Breast epithelium (tissue), 4 donors: ENCODE measurements around the gene MYBPHL. TPM values are rescaled to one million over a fixed set of nuclear protein-coding genes. Genes with fewer than 3 reads are reported as not detected.

ENCODE experiments used
- DNase-seq, 2 donors: peaks; one replicate each; pipeline ENCODE4 v3.0.0-alpha.2; 2019; ENCODE audit warnings: low spot score in 2 of 2
- H3K27ac ChIP-seq, 2 donors: fragments of 200-600 bp; sonication (generic) in 1 of 2; one replicate each; pipeline ENCODE4 v1.5.1; 2016 to 2019; ENCODE audit warnings: mild to moderate bottlenecking in 1 of 2
- H3K27me3 ChIP-seq, 2 donors: fragments of 200-600 bp; sonication (generic) in 1 of 2; one replicate each; pipeline versions ENCODE4 v1.5.1 to v1.6.0; 2017 to 2019; ENCODE audit warnings: control low read depth in 1 of 2, mild to moderate bottlenecking in 1 of 2
- H3K36me3 ChIP-seq: fragments of 200-600 bp; one replicate; pipeline ENCODE4 v1.5.1; 2019
- H3K4me1 ChIP-seq, 2 donors: fragments of 200-600 bp; sonication (generic); one replicate each; pipeline ENCODE4 v1.5.1; 2016 to 2019; ENCODE audit warnings: control low read depth in 1 of 2
- H3K4me3 ChIP-seq, 3 donors: fragments of 200-600 bp; sonication (generic); 1 replicate in 2 of 3; 2 replicates in 1 of 3; pipeline ENCODE4 v1.5.1; 2016 to 2019; ENCODE audit warnings: mild to moderate bottlenecking in 3 of 3, moderate library complexity in 2 of 3
- H3K9me3 ChIP-seq, 2 donors: fragments of 200-600 bp; sonication (generic) in 1 of 2; one replicate each; pipeline ENCODE4 v1.5.1; 2016 to 2019; ENCODE audit warnings: control low read depth in 1 of 2
- POLR2A ChIP-seq: fragments of 450-650 bp; IDR thresholded peaks from one replicate; pipeline ENCODE4 v1.6.1; 2016; ENCODE audit warnings: antibody characterized with exemption, mild to moderate bottlenecking, moderate library complexity
- POLR2AphosphoS5 ChIP-seq, 3 donors: sonication (generic); formaldehyde crosslinking; IDR thresholded peaks; one replicate each; pipeline ENCODE4 v1.6.1; 2017; ENCODE audit warnings: antibody characterized with exemption in 3 of 3
- intact Hi-C: fragments of 100-400 bp; cut with DNase I; formaldehyde crosslinking; loops from one replicate; pipeline ENCODE4 v1.15.1; 2023; ENCODE audit warnings: low total_unique reads
- total RNA-seq, 3 donors: library from RNA; depleted of rRNA; stranded (reverse); fragments of >200 nt; gene quantifications; one replicate each; pipeline ENCODE4 v1.1.0, GENCODE V29; 2016
- TF ChIP-seq, protein P1 (sequence below), 3 donors: fragments of 450-650 bp; IDR thresholded peaks; one replicate each; pipeline ENCODE4 v1.5.1; 2016 to 2017; ENCODE audit warnings: antibody characterized with exemption in 3 of 3, mild to moderate bottlenecking in 3 of 3, moderate library complexity in 3 of 3

Gene MYBPHL
- total RNA-seq, 3 donors from 2014 or later: not detected

DNA sequence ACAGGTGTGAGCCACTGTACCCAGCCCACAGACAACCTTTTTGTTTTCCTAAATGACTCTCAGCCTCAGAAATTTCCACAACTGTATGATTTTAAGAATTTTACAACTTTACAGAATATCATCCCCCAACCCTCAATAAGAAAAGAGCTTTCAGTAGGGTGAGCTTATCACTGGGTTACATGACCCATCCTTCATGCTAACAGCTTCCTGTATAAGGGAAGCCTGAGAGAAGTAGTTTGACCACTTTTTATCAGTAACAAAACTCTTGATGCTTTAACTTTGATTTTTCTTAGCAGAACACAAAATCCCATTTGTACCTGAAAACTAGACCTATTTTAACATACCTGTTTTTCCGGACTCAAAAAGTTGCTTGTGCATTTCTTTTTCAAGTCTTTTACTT is 9.7 kb upstream of the MYBPHL start:
- no peak for TF ChIP-seq POLR2A
- no peak for TF ChIP-seq POLR2AphosphoS5 (IDR thresholded peaks at IDR 0.05)
- TF ChIP-seq, protein P1, sequence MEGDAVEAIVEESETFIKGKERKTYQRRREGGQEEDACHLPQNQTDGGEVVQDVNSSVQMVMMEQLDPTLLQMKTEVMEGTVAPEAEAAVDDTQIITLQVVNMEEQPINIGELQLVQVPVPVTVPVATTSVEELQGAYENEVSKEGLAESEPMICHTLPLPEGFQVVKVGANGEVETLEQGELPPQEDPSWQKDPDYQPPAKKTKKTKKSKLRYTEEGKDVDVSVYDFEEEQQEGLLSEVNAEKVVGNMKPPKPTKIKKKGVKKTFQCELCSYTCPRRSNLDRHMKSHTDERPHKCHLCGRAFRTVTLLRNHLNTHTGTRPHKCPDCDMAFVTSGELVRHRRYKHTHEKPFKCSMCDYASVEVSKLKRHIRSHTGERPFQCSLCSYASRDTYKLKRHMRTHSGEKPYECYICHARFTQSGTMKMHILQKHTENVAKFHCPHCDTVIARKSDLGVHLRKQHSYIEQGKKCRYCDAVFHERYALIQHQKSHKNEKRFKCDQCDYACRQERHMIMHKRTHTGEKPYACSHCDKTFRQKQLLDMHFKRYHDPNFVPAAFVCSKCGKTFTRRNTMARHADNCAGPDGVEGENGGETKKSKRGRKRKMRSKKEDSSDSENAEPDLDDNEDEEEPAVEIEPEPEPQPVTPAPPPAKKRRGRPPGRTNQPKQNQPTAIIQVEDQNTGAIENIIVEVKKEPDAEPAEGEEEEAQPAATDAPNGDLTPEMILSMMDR (IDR thresholded peaks at IDR 0.05): no peak
- Histone ChIP-seq H3K36me3 (no peaks in the 10 kb centered on the region), H3K4me3 (no peak overlapping the region), H3K27me3 (no peaks in the 10 kb centered on the region), H3K4me1 (no peaks in the 10 kb centered on the region), H3K9me3 (no peaks in the 10 kb centered on the region), H3K27ac (no peak overlapping the region)
- intact Hi-C loops: no loop called here
- DNase-seq: no peak

DNA sequence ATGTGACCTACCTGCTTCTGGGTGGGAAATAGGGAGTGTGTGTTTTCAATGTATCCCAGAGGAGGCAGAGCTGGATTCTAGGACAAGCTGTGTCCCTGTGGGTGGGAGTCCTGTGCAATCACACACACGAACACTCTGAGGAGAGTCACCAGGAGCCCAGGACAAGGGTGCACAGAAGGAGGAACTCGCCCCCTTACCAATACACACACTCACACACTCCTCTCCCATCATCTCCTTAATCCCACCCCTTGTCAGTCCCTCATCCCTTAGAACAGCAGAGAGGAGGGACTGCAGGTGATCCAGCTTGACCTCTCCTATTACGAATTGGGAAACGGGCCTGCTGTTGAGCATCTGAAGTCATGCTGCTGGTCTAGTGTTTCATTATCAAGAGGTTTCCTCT is 8.5 kb upstream of the MYBPHL start:
- Histone ChIP-seq H3K4me3 (no peak overlapping the region), H3K27me3 (no peaks in the 10 kb centered on the region), H3K27ac (no peak overlapping the region), H3K9me3 (no peaks in the 10 kb centered on the region), H3K4me1 (no peaks in the 10 kb centered on the region), H3K36me3 (no peaks in the 10 kb centered on the region)
- intact Hi-C loops: no loop called here
- TF ChIP-seq, protein P1 (IDR thresholded peaks at IDR 0.05): no peak
- TF ChIP-seq POLR2AphosphoS5 (IDR thresholded peaks at IDR 0.05) (no peak), POLR2A (no peak)
- DNase-seq: no peak

DNA sequence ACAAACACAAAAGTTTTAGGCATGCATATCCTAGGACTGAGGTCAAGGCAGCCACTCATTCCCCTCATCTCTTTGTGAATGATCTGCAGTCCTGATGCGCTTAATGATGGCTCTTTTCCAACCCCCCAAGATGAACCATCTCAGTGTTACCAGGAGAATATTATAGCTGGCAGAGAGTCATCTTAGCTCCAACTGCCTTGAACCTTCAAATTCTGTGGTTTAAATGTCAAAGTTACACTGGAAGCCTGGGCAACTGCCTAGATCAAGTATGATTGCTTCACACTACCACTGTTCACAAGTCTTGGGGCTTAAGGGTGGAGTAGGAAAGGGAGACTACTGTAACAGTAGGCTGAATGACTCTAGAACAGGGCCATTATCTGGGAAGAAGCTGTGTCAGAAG is 8.0 kb upstream of the MYBPHL start:
- no peak for TF ChIP-seq POLR2AphosphoS5 (IDR thresholded peaks at IDR 0.05)
- TF ChIP-seq, protein P1 (IDR thresholded peaks at IDR 0.05): no peak
- no peak for TF ChIP-seq POLR2A
- Histone ChIP-seq H3K27ac (no peak overlapping the region), H3K4me1 (no peaks in the 10 kb centered on the region), H3K36me3 (no peaks in the 10 kb centered on the region), H3K27me3 (no peaks in the 10 kb centered on the region), H3K9me3 (no peaks in the 10 kb centered on the region), H3K4me3 (no peak overlapping the region)
- no peak for DNase-seq
- intact Hi-C loops: no loop called here

DNA sequence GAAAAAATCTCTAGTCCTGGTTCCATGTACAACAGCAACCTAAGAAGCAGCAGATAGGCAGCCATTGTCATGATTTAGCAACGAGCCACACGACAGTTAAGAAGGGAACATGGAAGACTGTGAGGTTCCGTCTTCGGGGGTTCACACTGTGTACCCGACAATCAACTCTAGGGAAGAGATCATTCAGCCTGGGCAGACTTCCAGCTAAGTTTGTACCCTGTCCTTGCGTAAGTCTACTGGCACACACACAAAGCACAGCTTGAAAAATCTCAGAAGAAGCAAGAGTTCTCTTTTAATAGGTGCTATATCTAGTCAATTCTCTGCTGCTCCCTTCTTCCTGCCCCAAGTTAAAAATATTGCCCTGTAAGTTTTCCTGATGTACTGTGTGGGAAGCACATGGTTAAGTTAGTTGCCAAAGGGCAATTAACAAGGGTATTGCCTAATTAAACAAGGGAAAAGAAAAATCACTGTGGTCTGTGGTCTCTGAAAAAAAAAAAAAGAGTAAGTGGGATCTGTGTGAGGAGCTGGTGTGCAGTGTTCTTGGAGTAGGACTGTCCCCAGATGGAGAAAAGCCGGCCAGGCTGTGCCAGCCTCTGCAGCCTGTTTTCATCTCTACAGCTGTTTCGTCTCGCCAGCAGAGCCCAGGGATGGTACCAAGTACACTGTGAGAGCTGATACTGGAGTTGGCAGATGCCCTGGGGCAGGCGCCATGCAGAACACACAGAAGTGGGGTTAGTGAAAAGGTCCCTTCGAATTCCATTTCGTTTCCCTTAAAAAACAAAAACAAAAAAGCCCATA is 6.4 kb upstream of the MYBPHL start:
- no peak for DNase-seq
- H3K36me3 ChIP-seq: no peaks in the 10 kb centered on the region
- no peaks in the 10 kb centered on the region for H3K27me3 ChIP-seq
- H3K4me1 ChIP-seq: no peaks in the 10 kb centered on the region
- intact Hi-C loops: no loop called here
- TF ChIP-seq POLR2A: no peak
- TF ChIP-seq POLR2AphosphoS5 (IDR thresholded peaks at IDR 0.05): no peak
- TF ChIP-seq, protein P1 (IDR thresholded peaks at IDR 0.05): no peak
- H3K9me3 ChIP-seq: no peaks in the 10 kb centered on the region
- H3K4me3 ChIP-seq: no peak overlapping the region
- H3K27ac ChIP-seq: no peak overlapping the region

DNA sequence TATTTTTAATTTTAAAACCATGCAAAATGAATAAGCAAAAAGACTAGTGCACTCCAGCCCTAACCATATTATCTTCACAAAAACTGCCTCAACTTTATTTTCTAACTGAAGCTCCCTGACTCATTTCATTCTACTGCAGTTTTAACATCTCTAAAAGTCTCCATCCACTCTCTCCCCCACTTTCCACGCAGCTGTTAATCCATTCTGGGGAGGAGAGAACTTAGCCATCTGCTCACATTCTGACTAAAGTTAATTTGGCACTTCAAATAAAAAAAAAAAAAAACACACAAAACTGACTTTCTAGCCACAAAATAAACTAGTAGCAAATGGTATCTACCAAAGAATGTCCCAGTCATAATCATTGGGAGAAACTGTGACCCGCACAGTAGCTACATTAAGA is 5.4 kb upstream of the MYBPHL start:
- H3K9me3 ChIP-seq: no peaks in the 10 kb centered on the region
- H3K4me3 ChIP-seq: no peak overlapping the region
- H3K36me3 ChIP-seq: no peaks in the 10 kb centered on the region
- H3K27ac ChIP-seq: no peak overlapping the region
- H3K27me3 ChIP-seq: no peaks in the 10 kb centered on the region
- no peak for DNase-seq
- intact Hi-C loops: no loop called here
- H3K4me1 ChIP-seq: no peaks in the 10 kb centered on the region
- no peak for TF ChIP-seq POLR2AphosphoS5 (IDR thresholded peaks at IDR 0.05)
- TF ChIP-seq POLR2A: no peak
- TF ChIP-seq, protein P1 (IDR thresholded peaks at IDR 0.05): no peak
